GM18870 (cell line): ENCODE measurements around the gene NLRP9.

Source experiments
- ATAC-seq: cut with Tn5 transposase; IDR thresholded peaks from one replicate; pipeline ENCODE4 v1.9.1; 2021; ENCODE audit warnings: moderate library complexity; ENCODE audit not compliant: unreplicated experiment

The NLRP9 gene

DNA sequence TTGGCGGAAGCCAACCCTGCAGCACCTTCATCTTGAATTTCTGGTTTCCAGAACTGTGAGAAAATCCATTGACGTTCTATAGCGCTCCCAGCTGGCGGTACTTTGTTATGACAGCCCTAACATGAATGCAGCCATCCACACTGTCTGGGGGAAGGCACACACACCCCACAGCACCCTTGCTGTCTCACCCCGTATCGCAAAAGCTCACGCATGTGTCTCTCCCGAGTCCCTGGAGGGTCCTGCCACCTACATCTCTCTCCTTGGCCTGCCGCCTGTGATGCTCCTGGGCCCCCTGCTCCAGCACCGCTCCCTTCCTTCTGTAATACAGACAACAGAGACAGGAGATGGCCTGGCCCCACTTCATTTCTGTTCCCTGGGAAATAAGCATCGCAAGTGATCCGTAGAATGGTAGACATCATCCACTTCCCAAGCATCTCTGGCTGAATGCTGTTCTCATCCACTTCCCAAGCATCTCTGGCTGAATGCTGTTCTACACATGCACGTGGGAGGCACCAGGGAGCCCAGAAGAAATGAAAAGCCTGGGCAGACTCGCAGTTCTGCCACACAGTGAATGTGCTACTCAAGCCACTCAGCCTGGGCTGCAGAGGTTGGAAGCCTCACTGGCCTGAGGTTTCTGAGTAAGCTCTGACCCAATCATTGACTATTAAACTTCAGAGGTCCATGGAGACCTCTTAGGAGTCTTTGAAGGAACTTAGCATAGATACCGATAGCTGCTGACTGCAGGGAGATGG, 33.5 kb downstream of the NLRP9 start:
- no peak for ATAC-seq

DNA sequence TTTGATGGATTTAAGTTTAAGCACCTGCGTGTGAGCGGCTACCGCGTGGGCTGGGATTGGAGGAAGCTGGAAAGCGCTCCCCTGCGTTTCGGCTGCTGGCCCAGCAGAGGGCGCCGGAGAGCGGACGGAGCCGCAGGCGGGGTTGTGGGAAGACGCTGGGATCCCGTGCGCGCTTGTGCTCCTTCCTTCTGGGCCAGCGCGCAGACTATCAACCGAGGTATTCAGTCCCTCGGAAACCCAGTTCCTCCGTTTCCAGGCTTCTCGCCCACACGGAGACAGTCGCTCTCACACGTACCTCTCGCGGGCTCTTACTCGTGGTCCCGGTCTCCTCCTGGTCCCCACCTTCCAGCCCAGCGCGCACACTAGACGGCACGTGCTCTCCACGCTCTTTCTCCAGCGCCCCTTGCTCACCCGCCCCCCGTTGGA, 34.4 kb downstream of the NLRP9 start:
- no peak for ATAC-seq

DNA sequence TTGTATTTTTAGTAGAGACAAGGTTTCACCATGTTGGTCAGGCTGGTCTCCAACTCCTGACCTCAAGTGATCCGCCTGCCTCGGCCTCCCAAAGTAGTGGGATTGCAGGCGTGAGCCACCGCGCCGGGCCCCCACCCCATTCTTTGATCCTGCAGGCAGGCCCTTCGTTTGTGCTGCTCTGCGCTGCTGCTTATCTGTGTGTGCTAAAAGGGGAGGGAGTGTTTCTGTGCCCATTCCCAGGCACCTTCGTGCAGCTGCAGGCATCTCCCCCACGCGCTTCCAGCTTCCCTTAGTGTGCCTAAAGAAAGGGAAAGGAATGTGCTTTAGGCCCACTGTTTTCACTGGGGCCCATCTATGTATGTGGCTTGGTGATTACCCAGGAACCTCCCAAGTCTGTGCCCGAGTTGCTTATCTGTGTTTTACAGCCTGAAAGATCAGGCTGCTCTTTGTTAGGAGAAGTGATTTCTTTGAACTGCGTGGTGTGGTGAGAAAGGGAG, 36.0 kb downstream of the NLRP9 start:
- no peak for ATAC-seq

DNA sequence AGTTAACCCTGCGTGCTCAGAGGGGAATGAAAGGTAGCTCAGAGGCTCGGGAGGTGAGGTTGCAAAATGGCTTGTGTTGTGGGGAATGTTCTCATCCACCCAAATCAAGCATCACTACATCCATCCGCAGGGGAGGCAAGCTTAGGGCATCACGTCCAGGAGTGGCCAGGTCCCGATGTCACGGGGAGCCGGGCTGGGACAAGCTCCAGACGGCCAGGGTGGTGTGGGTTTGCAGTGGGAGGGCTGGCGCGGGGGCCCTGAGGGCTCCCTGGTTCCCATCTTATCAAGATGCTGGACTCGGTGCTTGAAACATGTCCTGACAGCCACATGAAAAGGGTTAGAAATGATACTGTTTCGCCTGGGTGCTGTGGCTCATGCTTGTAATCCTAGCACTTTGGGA, 37.4 kb downstream of the NLRP9 start:
- no peak for ATAC-seq

DNA sequence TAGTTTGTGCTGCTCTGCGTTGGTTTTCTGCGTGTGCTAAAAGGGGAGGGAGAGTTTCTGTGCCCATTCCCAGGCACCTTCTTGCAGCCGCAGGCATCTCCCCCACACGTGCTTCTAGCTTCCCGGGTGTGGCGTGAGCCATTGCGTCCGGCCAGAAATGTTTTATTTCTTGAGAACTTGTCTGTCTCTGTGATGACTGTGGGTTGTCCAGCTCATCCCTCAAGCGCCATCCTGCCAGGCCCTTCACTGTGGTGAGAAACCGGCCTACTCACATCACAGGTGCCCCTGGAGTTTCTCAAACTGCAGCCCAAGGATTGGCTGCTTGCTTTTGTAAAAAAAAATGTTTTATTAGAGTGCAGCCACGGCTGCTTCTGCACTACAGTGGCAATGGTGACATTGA, 39.0 kb downstream of the NLRP9 start:
- no peak for ATAC-seq

DNA sequence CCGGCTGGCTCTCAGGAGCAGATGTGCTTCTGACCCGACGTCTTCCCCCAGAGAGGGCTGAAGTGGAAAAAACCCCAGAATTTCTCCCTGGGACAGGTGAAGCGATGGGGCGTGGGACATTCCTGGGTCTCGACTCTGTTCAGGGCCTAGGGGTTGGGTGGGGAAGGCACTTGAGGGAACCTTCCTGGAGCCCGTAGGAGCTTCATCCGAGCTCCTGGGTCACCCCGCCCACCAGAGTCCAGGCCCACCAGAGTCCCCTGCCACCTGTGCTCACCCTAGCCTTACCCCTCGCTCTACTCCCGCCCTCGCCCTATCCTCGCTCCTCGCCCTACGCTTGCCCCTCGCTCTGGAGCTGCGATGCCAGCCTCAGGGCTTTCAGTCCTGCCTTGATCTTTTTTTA, 39.9 kb downstream of the NLRP9 start:
- no peak for ATAC-seq

DNA sequence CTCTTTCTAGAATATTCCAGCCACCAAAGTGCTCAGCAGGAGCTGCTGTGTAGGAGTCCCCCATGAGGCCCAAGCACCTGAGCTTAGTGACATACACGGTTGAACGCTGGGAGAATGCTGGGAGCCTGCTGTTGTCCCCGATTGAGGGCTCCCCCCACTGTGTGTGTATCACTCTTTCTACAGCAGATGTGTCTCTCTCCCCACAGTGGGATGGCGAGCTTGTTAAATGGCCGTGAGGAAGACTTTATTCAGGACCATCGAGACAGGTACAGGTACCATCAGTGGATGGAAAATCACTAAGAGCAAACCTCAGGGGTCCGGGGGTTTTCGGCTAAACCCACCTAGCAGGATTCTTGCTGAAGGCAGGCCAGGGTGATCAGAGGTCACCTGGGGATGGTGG, 40.5 kb downstream of the NLRP9 start:
- ATAC-seq, result no peak

DNA sequence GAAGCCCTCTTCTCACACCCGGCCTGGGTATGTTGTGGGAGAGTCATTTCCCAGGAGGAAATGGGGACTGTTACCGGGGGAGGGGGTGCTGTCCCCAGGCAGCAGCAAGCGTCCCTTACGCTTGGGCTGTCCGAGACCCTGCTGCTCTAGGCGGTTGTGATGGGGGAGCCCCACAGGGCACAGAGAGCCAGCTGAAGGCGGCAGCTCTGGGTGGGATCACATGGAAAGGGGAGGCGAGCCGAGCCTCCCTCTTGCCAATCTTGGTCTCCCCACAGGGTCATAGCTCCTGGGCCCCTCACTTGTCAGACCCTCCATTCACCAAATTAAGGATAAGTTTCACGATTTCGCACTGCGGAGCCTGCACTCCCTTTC, 41.1 kb downstream of the NLRP9 start:
- ATAC-seq, result no peak

DNA sequence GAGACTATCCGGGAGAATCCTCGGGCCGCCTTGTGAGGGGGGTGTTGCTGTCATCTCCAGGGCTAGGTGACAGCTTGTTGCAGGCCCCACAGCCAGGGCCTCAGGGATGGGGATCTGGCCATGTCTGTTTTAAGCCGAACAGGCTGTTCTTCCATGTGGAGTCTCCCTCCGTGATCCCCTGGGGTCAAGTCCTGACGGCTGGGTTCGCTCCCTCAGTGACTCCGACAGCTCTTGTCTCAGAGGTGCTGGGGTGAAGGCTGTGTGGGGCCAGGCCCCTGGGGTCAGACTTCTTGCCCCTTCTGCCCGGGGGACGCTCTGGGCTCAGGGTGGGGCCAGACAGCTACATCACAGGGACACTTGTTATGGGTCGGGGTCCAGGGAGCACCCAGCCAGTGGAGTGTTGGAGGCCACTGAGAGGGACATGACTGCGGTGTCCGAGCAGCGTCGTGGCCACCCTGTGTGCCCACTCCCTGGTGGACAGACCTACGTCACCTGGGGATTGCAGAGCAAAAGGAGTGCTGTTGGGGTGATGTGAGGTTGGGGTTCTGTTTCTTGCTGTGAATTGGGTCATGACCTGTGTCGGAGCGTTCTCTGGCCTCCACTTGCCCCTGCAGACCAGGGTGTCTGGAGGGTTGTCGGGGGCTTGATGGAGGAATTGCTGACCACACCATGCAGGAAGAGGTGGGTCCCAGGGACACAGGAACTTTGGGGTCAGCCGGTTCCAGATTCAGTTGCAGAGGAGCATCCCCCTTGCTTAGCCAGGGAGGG, 41.7 kb downstream of the NLRP9 start:
- ATAC-seq, result no peak

DNA sequence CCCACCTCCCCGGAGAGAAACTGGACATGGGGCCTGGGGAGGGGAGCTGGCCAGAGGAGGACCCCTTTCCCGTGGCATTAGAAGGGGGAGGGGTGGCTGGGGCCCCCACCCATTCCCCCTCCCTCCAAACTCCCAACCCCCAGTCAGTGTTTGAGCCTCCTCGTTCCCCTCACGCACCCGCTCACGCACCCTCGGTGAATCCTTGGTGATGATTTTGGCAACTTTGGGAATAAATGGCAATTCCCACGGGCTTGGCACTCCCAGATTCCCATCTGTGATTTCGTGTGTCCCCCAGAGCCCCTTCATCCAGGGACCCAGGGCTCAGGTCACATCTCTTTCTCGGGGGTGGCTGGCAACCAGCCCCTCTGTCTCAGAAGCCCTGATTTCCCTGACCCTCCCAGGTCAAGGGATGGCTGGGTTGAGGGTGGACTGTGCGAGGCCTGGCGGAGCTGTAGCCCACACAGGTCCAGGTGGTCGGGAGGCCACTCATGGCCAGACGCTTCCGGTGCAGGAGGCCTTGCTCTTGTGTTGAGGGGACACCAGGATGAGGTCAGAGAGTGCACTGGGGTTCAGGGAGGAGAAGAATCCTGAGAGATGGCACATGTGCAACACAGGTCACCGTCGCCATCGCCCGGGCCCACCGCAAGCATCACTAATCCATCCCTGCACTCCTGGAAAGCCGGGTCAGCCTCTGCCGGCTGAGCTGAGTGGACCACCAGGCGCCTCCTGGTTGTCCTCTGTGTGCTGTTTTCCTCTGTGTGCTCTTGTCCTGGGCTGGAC, 42.5 kb downstream of the NLRP9 start:
- no peak for ATAC-seq

DNA sequence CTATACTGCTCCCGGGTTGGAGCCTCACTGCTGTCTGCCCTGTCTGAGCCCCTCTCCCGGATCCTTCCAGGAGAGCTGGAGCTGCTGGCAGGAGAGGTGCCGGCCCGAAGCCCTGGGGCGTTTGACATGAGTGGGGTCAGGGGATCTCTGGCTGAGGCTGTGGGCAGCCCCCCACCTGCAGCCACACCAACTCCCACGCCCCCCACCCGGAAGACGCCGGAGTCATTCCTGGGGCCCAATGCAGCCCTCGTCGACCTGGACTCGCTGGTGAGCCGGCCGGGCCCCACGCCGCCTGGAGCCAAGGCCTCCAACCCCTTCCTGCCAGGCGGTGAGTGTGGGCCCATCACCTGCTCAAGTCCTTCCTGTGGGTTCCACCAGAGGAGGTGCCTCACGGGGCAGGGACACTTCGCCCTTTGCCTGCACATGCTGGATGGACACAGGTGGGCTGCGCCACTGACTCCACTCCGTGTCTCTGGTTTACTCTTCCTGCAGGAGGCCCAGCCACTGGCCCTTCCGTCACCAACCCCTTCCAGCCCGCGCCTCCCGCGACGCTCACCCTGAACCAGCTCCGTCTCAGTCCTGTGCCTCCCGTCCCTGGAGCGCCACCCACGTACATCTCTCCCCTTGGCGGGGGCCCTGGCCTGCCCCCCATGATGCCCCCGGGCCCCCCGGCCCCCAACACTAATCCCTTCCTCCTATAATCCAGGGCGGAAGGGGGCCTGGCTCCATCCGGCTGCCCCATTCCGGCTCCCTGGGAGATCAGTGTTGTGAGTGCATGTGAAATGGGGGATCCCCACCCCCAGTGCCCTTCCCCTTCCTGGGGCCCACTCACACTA, 43.3 kb downstream of the NLRP9 start:
- ATAC-seq, result no peak

DNA sequence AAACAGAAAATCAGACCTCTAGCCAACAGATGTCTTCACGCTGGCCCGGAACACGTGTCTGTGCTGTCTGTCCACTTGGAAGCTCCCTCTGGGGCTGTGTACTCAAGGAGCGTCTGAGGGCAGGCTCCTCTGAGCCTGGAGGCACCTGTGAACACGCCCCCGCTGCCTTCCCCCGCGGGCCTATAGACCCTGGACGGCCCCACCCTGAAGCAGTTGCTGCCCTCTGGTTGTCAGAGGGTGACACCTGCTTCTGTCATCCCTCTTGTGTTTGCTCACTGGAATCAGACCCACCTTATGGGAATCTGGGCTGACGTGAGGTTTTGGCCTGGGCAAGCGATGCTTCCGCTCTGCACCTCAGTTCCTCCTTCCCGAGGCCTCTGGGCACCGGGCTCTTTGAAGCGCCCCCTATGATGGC, 44.0 kb downstream of the NLRP9 start:
- no peak for ATAC-seq

DNA sequence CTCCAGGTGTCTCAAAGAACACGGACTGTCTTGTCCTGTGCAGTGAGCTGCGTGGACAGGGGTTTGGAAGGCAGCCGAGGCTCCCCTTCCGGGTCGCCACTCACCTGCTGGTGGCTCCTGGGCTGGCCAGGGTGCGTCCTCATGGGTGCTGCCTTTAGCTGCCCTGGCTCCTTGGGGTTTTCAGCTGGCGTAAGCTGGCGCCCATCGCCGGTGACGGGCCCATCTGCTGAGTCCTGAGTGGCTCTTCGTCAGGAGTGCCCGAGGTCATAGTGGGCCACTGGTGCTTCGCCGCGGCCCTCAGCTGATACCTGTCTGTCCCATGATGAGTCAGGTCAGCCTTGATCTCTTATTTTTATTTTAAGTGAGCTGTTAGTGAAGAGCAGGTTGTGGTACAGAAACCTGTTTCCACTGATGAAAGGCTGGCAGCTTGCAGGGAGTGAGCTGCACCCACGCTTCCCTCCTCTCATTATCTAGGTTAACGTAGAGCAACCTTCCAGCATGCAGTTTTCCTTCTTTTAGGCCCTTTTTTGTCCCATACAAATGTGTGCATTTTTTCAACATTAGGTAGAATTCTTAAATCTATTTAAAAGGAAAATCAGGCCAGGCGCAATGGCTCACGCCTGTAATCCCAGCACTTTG, 44.7 kb downstream of the NLRP9 start:
- no peak for ATAC-seq

DNA sequence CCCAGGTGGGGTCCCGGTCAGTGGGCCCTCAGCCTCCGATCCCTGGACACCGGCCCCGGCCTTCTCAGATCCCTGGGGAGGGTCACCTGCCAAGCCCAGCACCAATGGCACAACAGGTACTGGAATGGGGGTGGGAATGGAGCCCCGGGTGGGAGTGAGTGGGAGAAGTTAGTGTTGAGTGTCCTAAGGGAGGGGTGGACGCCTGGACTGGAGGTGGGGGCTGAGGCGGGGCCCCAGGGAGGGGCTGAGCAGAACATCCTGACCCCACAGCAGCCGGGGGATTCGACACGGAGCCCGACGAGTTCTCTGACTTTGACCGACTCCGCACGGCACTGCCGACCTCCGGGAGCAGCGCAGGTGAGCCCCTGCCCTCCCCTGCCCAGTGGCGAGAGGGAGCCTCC, 45.5 kb downstream of the NLRP9 start:
- ATAC-seq, result no peak

DNA sequence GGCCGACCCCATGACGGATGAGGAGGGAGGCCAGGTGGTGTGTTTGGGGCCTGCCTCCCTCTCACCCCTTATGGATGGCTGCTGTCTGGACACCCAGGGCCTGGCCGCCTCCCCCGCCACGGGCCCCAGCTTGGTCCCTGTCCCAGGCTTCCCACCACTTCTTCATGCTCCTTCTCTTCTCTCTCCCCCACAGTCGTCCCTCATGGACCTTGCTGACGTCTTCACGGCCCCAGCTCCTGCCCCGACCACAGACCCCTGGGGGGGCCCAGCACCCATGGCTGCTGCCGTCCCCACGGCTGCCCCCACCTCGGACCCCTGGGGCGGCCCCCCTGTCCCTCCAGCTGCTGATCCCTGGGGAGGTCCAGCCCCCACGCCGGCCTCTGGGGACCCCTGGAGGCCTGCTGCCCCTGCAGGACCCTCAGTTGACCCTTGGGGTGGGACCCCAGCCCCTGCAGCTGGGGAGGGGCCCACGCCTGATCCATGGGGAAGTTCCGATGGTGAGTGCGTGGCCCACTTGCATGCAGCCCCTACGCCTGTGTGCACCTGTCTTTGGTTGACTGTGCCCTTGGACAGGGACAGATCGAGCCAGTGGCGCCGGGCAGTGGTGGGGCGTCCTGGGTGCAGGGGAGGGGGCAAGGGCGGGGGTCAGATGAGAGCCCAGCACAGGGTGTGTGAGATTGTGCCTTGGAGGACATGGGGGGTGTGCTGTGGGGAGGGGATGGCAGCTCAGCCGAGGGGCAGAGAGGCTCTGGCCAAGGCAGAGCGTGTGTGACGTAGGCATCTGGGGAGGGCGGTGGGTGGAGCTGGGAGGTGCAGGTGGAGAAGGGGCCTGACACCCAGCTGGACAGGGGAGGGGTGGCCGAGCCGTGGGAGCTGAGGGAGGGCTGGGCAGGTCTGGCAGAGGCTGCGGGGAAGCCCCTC, 46.4 kb downstream of the NLRP9 start:
- ATAC-seq, result no peak

DNA sequence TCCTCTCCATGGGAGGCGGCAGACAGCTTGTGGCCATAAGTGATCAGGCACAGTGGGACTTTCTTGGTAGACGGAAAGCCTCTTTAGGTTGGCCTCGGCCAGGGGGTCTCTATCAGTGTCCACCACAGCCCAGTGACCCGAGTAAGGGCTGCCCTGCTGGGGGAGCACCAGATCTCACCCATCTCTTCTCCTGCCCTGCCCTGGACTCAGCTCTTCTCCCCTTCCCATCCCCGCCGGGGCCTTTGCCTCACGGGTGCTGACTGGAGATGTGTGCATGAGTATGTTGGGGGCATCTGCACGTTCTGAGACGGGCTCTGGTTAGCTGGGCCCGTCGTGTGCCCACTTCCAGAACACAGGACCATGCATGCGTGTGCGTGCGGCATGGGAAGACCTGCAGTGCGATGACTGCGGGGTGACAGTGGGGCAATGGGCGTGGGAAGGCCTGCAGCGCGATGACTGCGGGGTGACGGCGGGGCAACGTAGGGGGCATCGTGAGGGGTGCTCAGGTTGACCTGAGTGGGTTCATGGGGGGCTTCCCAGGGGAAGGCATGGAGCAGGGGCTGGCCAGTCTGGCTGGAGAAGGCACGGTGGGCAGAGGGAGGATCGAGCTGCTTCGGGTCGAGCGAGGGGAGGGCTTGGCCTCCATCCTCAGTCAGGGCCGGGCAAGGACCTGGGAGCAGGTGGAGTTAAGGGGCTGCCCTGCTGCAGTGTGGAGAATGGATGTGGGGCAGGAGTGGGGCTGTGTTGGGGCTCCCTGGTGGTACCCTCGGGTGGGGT, 47.2 kb downstream of the NLRP9 start:
- no peak for ATAC-seq

DNA sequence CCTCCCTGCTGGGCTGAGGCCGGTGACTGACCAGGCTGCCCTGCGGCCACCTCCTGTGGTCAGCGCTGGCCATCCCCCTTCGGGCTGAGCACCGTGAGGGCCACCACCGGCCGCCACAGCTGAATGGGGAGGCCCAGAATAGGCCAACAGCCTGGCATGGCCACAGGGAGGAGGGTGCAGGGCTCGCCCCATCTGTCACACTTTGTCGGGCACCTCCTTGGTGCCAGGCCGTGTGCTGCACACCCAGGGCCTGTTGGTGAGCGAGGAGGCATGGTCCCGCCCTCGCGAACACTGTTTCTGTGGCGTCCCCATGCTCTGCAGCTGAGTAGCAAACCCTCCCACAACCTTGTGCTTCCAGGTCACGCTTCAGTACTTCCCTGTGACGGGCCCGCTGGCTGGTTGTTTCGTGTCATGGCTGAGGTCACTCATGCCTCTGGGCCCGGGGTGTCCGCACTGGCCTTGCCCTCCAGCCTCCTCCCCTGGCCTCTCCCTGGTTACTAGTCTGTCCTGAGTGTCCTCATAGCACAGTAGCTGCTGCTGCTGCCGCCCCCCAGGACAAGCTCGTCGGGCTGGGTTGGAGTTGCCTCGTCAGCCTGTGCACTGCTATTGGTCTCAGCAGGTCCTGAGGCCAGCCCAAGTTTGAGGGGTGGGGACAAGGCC, 48.0 kb downstream of the NLRP9 start:
- no peak for ATAC-seq
